ENCODE results near the gene STX11. TPM values are rescaled to one million over a fixed set of nuclear protein-coding genes. Genes with fewer than 3 reads are reported as not detected.

Gene STX11
- total RNA-seq, 2 experiments from 2014 or later = 19.6 to 20.9 TPM

GRCh38 chr6:144186817-144187625 is 36.7 kb downstream of the STX11 start:
- H3K4me1 Mint-ChIP-seq = peaks cover 23% of the 10 kb centered on the region
- no peaks in the 10 kb centered on the region for H3K9me3 Mint-ChIP-seq (ENCODE audit: low read depth)
- no peak overlapping the region for H3K27ac Mint-ChIP-seq
- ATAC-seq = no peak
- intact Hi-C loops (cut with DNase I, micrococcal nuclease) = no loop called here
- CTCF ChIA-PET = no interaction called here
- no peaks in the 10 kb centered on the region for H3K27me3 Mint-ChIP-seq
- peaks cover 40% of the 10 kb centered on the region for H3K36me3 Mint-ChIP-seq (ENCODE audit: low read depth)
- POLR2A ChIA-PET = no interaction called here
- DNase-seq = no peak
- H3K4me3 Mint-ChIP-seq = no peak overlapping the region

- H3K27me3 Mint-ChIP-seq = no peaks in the 10 kb centered on the region
- ATAC-seq (no peak), DNase-seq (no peak)
- no peak overlapping the region for H3K4me3 Mint-ChIP-seq
- H3K36me3 Mint-ChIP-seq (ENCODE audit: low read depth) = peaks cover 29% of the 10 kb centered on the region
- H3K9me3 Mint-ChIP-seq (ENCODE audit: low read depth) = no peaks in the 10 kb centered on the region
- ChIA-PET CTCF (interaction anchor here (0.9 to 1.8 kb wide), 3 partner anchors 8 to 84 kb away, joined by 3 to 4 read pairs (median 3); no protein-coding TSS in a partner anchor), POLR2A (no interaction called here)
- intact Hi-C loops (cut with DNase I, micrococcal nuclease) = no loop called here
- H3K4me1 Mint-ChIP-seq = peaks cover 4% of the 10 kb centered on the region
- H3K27ac Mint-ChIP-seq = no peak overlapping the region
Measured at GRCh38 chr6:144189351-144189750, 39.0 kb downstream of the STX11 start.

- intact Hi-C loops (cut with DNase I, micrococcal nuclease) = no loop called here
- H3K4me1 Mint-ChIP-seq = peaks cover 2% of the 10 kb centered on the region
- H3K27me3 Mint-ChIP-seq = no peaks in the 10 kb centered on the region
- no peak overlapping the region for H3K27ac Mint-ChIP-seq
- no peak overlapping the region for H3K4me3 Mint-ChIP-seq
- no peak for DNase-seq
- ChIA-PET CTCF (interaction anchor here (0.6 to 1.8 kb wide), 4 partner anchors 9 to 97 kb away, joined by 3 to 4 read pairs (median 3); no protein-coding TSS in a partner anchor), POLR2A (no interaction called here)
- ATAC-seq = no peak
- H3K36me3 Mint-ChIP-seq (ENCODE audit: low read depth) = peaks cover 29% of the 10 kb centered on the region
- H3K9me3 Mint-ChIP-seq (ENCODE audit: low read depth) = no peaks in the 10 kb centered on the region
Measured at GRCh38 chr6:144190080-144190479, 39.8 kb downstream of the STX11 start.

GRCh38 chr6:144190593-144190992 is 40.3 kb downstream of the STX11 start:
- DNase-seq (no peak), ATAC-seq (no peak)
- no peak overlapping the region for H3K4me3 Mint-ChIP-seq
- H3K9me3 Mint-ChIP-seq (ENCODE audit: low read depth) = no peaks in the 10 kb centered on the region
- no peaks in the 10 kb centered on the region for H3K4me1 Mint-ChIP-seq
- ChIA-PET CTCF (interaction anchor here (0.6 to 1.8 kb wide), 2 partner anchors 86 to 97 kb away, joined by 3 to 4 read pairs; no protein-coding TSS in a partner anchor), POLR2A (interaction anchor here (0.7 kb wide), 1 partner anchor 20 kb away, joined by 5 read pairs; no protein-coding TSS in a partner anchor)
- peaks cover 25% of the 10 kb centered on the region for H3K36me3 Mint-ChIP-seq (ENCODE audit: low read depth)
- intact Hi-C loops (cut with DNase I, micrococcal nuclease) = no loop called here
- H3K27ac Mint-ChIP-seq = no peak overlapping the region
- H3K27me3 Mint-ChIP-seq = no peaks in the 10 kb centered on the region

GRCh38 chr6:144193181-144193580 is 42.9 kb downstream of the STX11 start:
- Mint-ChIP-seq H3K27me3 (no peaks in the 10 kb centered on the region), H3K36me3 (ENCODE audit: low read depth) (peaks cover 3% of the 10 kb centered on the region), H3K4me3 (no peak overlapping the region), H3K9me3 (ENCODE audit: low read depth) (peaks cover 3% of the 10 kb centered on the region), H3K4me1 (no peaks in the 10 kb centered on the region), H3K27ac (no peak overlapping the region)
- intact Hi-C loops (cut with DNase I, micrococcal nuclease) = no loop called here
- DNase-seq (no peak), ATAC-seq (no peak)
- POLR2A ChIA-PET = no interaction called here
- CTCF ChIA-PET = interaction anchor here (0.9 kb wide), 1 partner anchor 25 kb away, joined by 3 read pairs; no protein-coding TSS in a partner anchor

GRCh38 chr6:144194293-144194810 is 44.0 kb downstream of the STX11 start:
- H3K36me3 Mint-ChIP-seq (ENCODE audit: low read depth) = peaks cover 4% of the 10 kb centered on the region
- H3K4me1 Mint-ChIP-seq = peaks cover 4% of the 10 kb centered on the region
- DNase-seq (no peak), ATAC-seq (no peak)
- H3K27me3 Mint-ChIP-seq = no peaks in the 10 kb centered on the region
- POLR2A ChIA-PET = no interaction called here
- no peak overlapping the region for H3K4me3 Mint-ChIP-seq
- intact Hi-C loops (cut with DNase I, micrococcal nuclease) = no loop called here
- CTCF ChIA-PET = interaction anchor here (0.7 to 0.9 kb wide), 2 partner anchors 24 to 25 kb away, joined by 3 read pairs; no protein-coding TSS in a partner anchor
- H3K27ac Mint-ChIP-seq = no peak overlapping the region
- peaks cover 5% of the 10 kb centered on the region for H3K9me3 Mint-ChIP-seq (ENCODE audit: low read depth)

- H3K4me1 Mint-ChIP-seq = peaks cover 4% of the 10 kb centered on the region
- H3K27me3 Mint-ChIP-seq = no peaks in the 10 kb centered on the region
- H3K4me3 Mint-ChIP-seq = no peak overlapping the region
- POLR2A ChIA-PET = no interaction called here
- DNase-seq (no peak), ATAC-seq (no peak)
- H3K27ac Mint-ChIP-seq = no peak overlapping the region
- H3K36me3 Mint-ChIP-seq (ENCODE audit: low read depth) = peaks cover 4% of the 10 kb centered on the region
- H3K9me3 Mint-ChIP-seq (ENCODE audit: low read depth) = peaks cover 5% of the 10 kb centered on the region
- CTCF ChIA-PET = no interaction called here
- intact Hi-C loops (cut with DNase I, micrococcal nuclease) = no loop called here
Measured at GRCh38 chr6:144195671-144196270, 45.5 kb downstream of the STX11 start.

- intact Hi-C loops (cut with DNase I, micrococcal nuclease) = no loop called here
- peaks cover 4% of the 10 kb centered on the region for H3K4me1 Mint-ChIP-seq
- POLR2A ChIA-PET = no interaction called here
- ATAC-seq (no peak), DNase-seq (no peak)
- H3K4me3 Mint-ChIP-seq = no peak overlapping the region
- H3K36me3 Mint-ChIP-seq (ENCODE audit: low read depth) = peaks cover 7% of the 10 kb centered on the region
- no peaks in the 10 kb centered on the region for H3K27me3 Mint-ChIP-seq
- CTCF ChIA-PET = no interaction called here
- no peak overlapping the region for H3K27ac Mint-ChIP-seq
- H3K9me3 Mint-ChIP-seq (ENCODE audit: low read depth) = peaks cover 11% of the 10 kb centered on the region
Measured at GRCh38 chr6:144197919-144198318, 47.6 kb downstream of the STX11 start.

- peaks cover 4% of the 10 kb centered on the region for H3K4me1 Mint-ChIP-seq
- intact Hi-C loops (cut with DNase I, micrococcal nuclease) = no loop called here
- POLR2A ChIA-PET = no interaction called here
- ATAC-seq = no peak
- peaks cover 33% of the 10 kb centered on the region for H3K9me3 Mint-ChIP-seq (ENCODE audit: low read depth)
- DNase-seq = no peak
- peaks cover 5% of the 10 kb centered on the region for H3K27me3 Mint-ChIP-seq
- H3K4me3 Mint-ChIP-seq = no peak overlapping the region
- CTCF ChIA-PET = interaction anchor here (0.7 kb wide), 1 partner anchor 38 kb away, joined by 4 read pairs; no protein-coding TSS in a partner anchor
- H3K27ac Mint-ChIP-seq = no peak overlapping the region
- H3K36me3 Mint-ChIP-seq (ENCODE audit: low read depth) = peaks cover 8% of the 10 kb centered on the region
Measured at GRCh38 chr6:144202879-144203468, 52.7 kb downstream of the STX11 start.

GRCh38 chr6:144211160-144211559 is 60.8 kb downstream of the STX11 start:
- peaks cover 15% of the 10 kb centered on the region for H3K27me3 Mint-ChIP-seq
- ATAC-seq (no peak), DNase-seq (no peak)
- ChIA-PET CTCF (interaction anchor here (1.5 to 1.8 kb wide), 2 partner anchors 10 to 35 kb away, joined by 4 read pairs; no protein-coding TSS in a partner anchor), POLR2A (interaction anchor here (0.6 kb wide), 1 partner anchor 20 kb away, joined by 5 read pairs; no protein-coding TSS in a partner anchor)
- no peak overlapping the region for H3K4me3 Mint-ChIP-seq
- H3K9me3 Mint-ChIP-seq (ENCODE audit: low read depth) = peaks cover 7% of the 10 kb centered on the region
- H3K4me1 Mint-ChIP-seq = peaks cover 21% of the 10 kb centered on the region
- peak overlapping the region; percentile 30 for H3K27ac Mint-ChIP-seq
- intact Hi-C loops (cut with DNase I, micrococcal nuclease) = loop anchor here in 1 of 2 experiments (10.0 kb wide), 2 partner anchors 1524 to 1754 kb away; partner anchors contain the start of genes EPM2A and SHPRH
- H3K36me3 Mint-ChIP-seq (ENCODE audit: low read depth) = no peaks in the 10 kb centered on the region

- H3K4me3 Mint-ChIP-seq = no peak overlapping the region
- H3K36me3 Mint-ChIP-seq (ENCODE audit: low read depth) = peaks cover 2% of the 10 kb centered on the region
- CTCF ChIA-PET = interaction anchor here (1.7 kb wide), 1 partner anchor 108 kb away, joined by 4 read pairs; no protein-coding TSS in a partner anchor
- POLR2A ChIA-PET = no interaction called here
- ATAC-seq (no peak), DNase-seq (no peak)
- H3K4me1 Mint-ChIP-seq = peaks cover 39% of the 10 kb centered on the region
- no peak overlapping the region for H3K27ac Mint-ChIP-seq
- peaks cover 5% of the 10 kb centered on the region for H3K9me3 Mint-ChIP-seq (ENCODE audit: low read depth)
- peaks cover 10% of the 10 kb centered on the region for H3K27me3 Mint-ChIP-seq
- intact Hi-C loops (cut with DNase I, micrococcal nuclease) = loop anchor here in 1 of 2 experiments (10.0 kb wide), 2 partner anchors 1521 to 1751 kb away; partner anchors contain the start of genes EPM2A and SHPRH
Measured at GRCh38 chr6:144213315-144213714, 63.0 kb downstream of the STX11 start.

All from activated CD4-positive, alpha-beta T cell treated with anti-CD3 and anti-CD28 coated beads for 36 hours (primary cell).